Eye (tissue), 1 donor: ENCODE data around the gene LRP8.

Experiments
- DNase-seq: peaks from one replicate; pipeline ENCODE4 v3.0.0-alpha.2; 2015

Gene LRP8

DNA sequence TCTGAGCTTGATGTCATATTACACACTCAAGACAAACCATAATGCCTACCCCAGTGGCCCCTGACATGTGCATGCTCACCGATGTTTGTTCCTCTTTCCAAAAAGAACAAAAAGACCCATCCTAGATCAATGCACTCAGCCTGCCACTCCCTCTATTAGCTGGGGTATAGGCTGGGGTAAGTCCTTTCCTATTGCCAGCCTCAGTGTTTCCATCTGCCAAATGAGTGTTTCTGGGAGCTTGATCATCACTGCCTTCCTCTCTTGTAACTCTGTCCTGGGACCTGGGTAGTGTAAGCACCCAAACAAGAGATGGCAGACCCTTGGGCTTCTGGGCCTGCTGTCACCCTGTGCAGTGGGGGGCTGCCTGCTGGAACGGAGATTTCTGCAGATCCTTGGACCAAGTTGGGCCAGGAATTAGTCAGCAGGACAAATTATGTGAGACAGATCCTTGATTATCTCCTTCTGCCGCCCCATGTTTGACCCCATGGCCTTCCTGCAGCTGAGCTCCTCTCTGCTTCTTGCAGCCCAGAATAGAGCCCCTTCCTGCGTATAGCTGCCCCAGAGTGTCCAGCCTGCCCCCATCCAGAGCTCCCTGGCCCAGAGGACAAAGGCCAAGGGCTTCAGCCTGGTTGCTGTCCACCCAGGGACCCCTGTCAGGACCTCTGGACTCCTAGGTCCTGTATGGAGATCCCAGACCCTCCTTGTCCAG, 31.5 kb upstream of the LRP8 start:
- DNase-seq: no peak

DNA sequence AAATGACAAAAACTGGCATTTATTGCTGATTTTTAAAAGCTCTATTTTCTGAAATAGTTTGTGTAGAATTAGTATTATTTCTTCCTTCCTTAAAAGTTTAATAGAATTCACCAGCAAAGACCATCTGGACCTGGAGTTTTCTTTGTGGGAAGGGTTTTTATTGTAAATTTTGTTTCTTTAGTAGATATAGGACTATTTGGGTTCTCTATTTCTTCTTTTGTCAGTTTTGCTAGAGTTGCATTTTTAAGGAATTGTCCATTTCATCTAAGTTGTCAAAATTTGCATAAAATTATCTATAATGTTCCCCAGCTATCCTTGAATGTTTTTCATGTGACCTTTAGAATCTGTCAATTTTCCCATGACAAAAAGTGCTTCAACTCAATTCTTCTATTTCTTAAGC, 28.8 kb upstream of the LRP8 start:
- no peak for DNase-seq

DNA sequence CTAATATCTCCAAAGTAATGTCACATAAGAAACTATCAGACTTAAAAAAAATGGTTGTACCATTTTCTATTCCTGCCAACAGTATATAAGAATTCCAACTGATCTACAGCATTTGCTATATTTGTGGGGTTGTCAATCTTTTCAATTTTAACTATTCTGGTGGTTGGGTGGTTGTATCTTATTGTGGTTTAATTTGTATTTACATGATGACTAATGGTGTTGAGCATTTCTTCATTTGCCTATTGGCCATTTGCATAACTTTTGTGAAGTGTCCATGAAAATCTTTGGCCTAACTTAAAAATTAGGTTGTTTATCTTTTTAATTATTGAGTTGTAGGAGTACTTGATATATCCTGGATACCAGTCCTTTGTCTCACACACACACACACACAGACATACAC, 26.2 kb upstream of the LRP8 start:
- no peak for DNase-seq

DNA sequence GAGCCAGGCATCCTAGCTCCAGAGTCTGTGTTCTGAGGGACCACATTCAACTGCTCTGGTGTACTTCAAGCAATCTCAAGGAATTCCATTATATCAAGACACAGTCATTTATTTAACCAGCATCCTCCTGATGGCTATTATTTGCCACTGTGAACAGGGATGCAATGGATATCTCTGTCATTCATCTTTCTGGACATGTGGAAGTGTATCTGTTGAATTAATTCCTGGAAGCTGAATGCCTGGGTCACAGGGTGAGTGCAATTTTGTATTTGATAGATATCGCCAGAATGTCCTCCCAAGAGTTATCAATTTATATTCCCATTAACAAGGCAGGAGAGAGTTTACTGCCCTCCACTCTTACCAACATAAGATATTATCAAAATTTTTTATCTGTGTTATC, 24.7 kb upstream of the LRP8 start:
- no peak for DNase-seq

DNA sequence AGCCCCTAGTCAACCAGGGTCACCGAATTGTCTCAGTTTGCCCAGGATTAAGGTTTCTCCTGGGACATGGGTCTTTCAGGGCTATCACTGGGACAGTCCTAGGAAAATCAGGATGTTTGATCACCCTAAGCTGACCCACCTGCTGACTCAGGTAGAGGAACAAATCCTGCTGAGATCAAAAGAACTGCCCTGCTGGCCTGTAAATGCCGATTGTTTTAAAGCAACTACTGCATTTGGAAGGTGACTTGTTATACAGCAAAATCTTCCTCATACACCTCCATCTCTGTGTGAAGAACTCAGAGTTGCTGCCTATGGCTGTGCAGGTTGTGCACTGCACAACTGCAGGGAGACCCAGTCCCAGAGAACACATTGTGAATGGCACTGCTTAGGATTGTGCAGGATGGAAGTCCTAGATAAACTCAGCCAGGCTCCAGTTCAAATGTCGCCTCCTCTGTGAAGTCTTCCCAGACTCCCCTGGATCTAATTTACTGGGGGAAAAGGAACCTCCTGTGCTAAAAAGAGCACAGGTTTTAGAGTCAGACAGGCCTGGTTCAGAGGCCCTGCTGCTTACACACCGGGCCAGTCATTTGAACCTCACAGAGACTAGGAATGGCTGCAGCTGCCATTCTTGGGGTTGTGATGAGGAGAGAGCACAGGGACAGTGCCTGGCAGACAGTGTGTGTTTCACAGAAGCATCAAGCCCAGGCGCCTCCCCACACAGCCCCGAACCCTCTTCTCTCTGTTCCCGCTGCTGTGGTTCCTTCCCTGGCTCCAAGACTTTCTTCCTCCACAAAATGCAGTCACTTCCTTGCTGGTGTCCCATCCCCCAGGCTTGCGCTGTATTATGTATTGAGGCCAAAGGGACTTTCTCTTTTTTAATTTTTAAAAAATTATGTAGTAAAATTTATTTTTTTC, 23.2 kb upstream of the LRP8 start:
- DNase-seq: no peak

DNA sequence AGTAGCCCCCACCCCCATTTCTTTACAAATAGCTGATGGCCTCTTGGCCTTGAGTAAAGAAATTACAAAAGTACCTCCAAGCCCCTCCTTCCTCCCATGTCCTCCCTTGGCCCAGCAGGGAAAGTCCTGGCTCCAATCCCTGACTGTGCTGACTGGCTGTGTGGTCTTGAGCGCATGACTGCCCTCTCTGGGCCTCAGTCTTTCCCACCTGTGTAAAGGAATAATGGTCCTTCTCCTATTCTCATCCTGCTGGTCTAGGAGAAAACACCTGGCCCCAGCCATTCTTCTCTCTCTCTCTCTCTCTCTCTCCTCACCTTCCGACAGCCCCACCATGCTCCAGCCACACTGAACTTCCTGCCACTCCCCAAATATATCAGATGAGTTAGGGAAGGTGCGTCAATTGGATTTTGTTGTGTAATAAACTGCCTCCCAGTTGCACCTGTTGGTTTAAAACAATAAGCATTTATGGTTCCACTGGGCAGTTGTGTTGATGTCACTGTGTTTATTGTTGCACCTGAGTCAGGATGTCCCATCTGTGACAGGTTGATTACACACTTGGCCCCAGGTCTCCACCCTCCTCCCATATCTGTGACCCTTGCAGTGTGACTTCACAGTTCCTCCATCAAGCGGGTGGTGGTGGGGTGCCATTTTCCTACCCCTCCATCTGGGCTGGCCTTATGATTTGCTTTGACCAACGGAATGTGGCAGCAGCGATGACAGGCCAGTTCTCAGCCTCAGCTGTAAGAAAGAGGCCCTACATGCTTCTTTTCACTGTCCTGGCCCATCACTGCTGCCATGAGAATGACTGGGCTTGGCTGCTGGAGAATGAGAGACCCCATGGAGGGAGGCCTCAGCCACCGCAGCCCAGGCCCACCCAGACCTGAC, 22.3 kb upstream of the LRP8 start:
- no peak for DNase-seq

DNA sequence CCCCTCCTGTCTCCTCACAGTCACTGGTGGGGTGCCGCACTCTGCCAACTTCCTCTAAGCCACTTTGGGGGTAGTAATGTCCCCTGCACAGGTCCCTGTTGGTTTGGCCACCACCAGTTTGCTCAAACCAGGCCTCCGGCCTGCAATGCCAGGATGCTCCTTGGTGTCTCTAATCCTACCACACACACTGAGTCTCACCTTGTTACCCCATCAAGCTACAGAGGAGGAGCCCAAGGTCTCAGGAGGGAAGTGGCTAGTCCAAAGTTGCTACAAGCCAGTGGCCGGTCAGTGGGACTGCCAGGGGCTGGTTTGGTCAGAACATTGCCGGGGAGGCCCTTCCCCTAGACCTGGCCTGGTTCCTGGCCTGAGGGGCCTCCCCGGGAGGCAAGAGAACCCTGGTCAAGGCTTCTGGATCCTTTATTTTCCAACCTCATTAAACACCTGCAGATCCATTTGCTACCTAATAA, 21.5 kb upstream of the LRP8 start:
- DNase-seq: no peak

DNA sequence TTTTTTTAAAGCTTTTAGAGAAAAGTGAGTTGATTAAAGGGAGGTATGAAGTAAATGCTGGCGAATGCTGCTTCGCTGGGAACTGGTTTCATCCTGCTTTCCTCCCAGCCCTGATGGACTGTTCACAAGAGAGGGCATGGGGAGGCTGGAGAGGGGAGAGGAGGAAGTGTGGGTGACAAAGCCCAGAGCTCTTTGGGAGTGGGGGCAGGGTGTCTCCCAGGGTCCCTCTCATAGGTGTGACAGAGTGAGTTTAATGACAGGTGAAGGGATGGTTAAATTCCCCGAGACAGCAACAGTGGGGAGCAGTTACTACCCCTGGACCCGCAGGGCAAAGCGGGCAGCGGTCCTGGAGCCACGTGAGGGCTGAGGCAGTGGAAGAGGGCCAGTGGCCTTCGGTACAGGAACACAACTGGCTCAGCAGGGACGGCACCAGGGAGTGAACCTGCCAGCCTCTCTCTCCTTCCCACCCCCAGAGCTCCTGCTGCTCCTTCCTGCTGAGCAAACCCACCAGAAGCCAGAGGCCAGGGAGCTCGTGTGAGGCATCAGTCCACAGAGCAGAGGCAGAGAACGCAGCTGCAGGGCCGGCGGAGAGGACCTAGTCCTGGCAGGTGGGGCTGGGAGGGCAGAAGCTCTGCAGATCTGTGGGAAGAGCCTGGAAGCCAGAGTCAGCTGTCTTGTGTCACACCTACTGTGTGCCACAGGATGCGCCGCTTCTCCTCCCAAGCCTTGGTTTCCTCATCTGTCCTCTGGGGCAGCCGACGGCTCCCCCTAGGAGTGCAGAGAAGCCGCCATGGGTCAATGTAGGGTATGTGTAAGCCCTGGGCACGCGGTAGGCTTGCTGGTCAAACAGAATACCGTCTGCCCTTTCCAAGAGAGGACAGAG, 20.9 kb upstream of the LRP8 start:
- DNase-seq: no peak

DNA sequence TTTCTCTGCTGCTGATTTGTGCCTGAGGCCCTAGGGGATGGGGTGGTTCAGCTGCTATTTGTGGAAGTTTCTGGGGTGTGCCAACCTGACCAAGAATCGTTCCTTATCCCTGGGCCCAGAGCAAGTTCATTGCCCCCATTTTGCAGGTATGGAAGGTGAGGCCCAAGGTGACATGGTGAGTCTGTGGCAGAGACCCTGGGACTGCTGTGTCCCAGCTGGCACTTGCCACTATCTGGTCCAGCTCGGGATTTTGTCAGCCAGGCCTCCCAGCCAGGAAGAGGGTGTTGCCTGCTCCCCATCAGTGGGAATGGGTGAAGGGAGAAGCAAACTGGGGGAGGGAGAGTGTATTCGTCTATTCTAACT, 18.9 kb upstream of the LRP8 start:
- no peak for DNase-seq

DNA sequence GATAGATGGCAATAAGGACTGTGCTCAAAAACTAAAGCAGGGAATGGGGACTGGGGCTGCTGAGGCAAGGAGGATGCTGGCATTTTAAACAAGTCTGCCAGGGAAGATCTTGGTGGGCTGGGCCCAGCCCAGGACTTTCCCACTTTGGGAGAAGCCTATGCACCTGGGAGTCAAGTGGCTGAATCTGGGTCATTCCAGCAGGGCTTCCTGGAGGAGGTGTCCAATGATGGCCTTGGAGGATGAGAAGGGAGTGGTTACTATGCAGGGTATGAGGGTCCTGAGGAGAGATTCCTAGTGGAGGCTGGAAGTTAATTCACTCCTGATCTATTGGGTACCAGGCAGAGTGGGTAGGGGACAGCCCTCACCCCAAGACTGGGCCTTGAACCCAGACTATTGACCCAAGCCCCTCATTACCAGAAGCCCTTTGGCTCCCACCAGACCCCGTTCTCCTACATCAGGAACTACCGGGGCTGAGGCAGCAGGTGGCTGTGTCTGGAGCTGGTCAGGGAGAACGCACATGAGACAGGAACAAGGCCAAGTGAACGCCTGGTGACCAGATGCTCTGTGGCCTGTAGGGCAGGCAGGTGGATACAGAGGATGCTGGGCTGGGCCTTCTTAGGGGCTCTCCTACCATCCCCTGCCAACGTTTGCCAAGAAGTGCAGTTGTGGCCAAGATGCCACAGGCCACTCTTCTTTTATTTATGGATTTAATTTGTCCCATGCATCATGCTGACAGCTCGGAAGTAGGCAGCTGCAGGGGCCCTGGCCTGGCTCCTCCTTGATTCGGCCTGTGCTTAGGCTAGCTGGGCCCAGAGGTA, 18.3 kb upstream of the LRP8 start:
- no peak for DNase-seq

DNA sequence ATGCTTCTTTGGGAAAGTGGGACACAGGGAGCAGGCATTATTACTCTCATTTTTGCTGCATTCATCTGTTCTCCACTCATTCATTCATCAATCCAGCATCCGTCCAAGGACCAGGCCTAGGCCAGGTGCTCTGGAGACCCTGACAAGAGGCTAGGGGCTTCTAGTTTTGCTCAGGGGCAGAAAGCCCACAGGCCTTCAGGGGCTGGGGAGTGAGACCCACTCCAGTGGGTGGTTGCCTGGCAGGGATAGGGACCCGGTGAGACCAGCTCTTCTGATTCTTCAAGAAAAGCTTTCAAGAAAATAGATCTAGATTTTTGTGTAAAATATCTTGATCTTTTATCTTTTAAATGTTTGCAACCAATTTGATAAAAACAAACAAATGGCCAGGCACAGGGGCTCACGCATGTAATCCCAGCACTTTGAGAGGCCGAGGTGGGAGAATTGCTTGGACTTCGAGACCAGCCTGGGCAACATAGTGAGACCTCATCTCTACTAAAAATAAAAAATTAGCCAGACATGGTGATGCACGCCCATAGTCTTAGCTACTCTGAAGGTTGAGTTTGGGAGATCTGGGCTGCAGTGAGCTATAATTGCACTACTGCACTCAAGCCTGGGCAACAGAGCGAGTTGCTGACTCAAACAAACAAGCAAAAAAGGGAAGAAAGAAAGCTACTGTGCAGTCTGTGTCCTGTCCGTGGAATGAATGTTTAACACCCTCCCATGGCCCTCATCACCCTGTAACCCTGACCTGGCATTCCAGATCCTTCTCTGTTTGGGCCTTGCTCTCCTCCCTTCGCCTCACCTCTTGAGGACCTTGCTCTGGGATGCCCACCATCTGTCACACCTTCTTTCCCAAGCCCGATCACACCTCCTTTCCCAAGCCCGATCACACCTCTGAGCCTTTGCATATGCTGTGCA, 17.3 kb upstream of the LRP8 start:
- no peak for DNase-seq

DNA sequence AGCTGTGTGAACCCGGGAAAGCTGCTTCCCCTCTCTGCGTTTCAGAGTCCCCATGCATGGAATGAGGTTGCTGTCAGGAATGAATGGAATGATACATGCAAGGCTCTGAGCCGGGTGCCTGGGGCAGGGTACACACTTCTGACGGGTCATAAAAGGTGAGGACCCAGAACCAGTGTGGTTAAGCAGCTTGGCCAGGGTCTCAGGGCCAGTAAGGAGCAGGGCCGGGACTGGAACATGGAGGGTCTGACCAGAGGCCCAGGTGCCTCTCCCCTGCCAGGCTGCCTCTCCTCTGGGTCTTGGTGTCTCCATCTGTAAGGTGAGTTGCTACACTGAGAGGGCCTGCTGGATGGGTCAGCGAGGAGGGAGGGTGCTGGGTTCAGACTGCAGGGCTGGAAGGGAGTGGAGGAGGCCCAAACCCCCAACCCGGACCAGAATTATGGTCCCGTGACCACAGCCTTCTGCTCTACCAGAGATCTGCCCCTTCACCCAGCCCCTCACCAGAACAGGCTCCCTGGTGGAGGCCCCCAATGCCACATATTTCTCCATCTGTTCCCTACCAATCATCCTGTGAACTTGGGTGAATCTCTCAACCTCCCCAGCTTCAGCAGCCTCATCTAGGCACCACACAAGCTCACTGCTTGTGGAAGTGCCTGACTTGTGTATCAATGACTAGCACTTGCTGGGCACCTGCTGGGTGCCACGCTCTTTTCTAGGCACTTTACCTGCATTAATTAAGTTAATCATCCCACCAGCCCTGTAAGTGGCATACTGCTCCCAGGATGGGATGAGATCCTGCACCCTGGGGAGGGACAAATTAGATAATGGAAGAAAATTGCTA, 16.2 kb upstream of the LRP8 start:
- DNase-seq: no peak

DNA sequence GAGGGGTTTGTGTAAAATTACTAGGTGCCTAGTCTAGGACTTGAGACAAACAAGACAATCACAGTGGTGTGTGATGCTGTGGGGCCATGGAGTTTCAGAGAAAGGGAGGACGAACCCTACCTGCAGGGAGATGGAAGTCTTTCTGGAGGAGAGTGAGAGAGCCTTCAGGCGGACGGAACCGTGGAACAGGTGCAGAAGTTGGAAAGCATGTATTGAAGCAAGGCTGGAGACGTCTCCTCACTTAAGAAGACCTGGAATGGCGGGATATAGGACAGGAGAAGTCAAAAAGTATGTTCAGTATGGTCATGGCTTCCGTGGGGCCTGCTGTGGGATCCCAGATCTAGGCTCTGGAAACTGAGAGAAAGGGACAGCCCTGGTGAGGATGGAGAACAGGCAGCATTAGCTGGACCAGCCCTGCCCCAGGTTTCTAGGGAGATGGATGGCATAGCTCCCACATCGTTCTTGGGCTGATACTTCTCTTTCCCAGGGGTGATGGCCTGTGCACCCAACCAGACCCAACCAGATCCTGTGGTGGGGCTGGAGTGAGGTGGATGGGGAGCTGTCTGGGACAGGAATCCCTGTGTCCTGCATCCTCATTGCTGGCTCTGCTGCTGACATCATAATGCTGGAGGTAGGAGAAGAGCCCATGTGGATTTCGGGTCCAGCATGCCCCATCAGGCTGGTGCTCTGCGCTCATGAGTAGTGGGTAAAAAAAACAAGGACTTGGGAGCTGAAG, 15.0 kb upstream of the LRP8 start:
- DNase-seq: no peak

DNA sequence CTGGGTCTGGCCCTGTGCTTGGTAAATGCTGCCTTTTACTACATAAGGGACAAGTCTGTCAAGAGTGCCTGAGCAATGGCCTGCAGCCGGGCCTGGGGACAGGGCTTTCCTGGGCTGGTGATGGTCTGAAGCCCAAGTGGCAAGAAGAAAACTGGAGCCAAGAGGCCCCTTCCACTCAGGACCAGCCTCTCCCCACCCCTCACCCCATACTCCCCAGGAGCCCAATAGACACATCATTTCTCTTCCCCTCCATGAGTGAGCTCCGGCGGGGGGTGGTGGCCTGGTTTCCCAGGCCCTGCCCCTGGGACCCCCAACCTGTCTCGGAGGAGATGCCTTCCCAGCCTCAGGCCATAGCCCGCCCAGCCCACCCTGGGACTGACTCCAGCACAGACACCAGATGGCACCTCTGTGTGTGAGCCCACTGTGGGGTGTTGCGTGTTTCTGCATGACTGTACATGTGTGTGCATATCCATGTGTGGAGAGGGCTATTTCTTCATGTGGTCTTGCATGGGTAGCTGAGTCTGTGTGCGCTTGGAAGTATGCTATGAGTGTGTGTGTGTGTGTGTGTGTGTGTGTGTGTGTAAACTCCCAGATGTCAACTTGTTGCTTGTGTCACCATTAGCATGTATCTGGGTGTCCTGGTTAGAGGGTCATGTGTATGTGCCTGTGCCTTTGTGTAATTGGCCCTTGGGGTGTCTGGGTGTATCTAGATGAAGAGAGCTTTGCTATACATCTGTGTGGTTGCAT, 14.3 kb upstream of the LRP8 start:
- DNase-seq: no peak

DNA sequence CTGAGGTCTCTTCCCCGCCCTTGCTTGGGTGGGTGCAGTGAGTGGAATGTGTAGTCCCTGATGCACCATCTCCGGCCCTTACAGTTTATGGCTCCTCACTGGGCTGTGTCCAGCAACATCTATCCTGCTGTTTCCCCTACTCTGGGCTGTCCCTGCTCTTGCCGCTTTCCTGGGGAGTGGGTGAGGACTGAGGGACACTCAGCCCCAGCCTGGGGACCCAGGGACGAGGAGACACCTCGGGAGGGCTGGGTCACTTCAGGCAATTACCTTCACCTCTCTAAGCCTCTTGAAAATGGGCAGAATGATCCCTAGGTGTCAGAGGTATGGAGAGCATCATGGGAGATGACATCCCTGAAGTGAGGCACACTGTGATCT, 13.6 kb upstream of the LRP8 start:
- no peak for DNase-seq

DNA sequence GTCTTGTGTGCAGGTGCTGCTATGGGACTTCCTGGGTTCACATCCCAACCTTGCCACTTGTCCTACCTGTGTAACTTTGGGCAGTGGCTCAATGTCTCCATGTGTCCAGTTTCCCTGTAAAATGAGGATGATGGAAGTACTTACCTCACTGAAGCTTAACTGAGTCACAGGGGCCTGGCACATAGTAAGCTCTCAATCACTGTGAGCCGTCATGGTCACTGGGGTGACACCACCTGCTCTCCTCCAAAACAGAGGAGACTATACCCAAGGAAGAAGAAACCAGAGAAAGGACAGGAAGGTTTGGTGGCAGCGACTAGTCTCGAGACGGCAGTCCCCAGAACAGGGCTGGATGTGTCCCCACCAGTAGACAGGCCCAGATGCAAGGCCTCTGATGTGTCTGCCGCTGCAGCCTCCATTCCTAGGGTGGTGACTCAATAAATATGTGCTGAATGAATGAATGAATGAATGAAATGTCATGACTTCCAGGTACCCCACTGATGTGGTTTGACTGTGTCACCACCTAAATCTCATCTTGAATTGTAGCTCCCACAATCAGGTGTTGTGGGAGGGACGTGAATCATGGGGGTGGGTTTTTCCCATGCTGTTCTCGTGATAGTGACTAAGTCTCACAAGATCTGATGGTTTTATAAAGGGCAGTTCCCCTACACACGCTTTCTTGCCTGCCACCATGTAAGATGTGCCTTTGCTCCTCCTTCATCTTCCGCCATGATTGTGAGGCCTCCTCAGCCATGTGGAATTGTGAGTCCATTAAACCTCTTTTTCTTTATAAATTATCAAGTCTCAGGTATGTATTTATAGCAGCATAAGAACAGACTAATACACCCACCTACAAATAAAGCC, 13.0 kb upstream of the LRP8 start:
- DNase-seq: no peak
